ENCODE results near the gene FHL2.

Gene FHL2

GRCh38 chr2:105387225-105387624 is 11.6 kb downstream of the FHL2 start:
- no peak for DNase-seq (ENCODE audit: extremely low read depth, low read depth)
- H3K4me3 ChIP-seq (replicated peaks; ENCODE audit: low read depth, low read length) = no peak overlapping the region
- TF ChIP-seq CTCF (IDR thresholded peaks at IDR 0.05; ENCODE audit: low read depth, low read length, missing control alignments) = no peak

DNA sequence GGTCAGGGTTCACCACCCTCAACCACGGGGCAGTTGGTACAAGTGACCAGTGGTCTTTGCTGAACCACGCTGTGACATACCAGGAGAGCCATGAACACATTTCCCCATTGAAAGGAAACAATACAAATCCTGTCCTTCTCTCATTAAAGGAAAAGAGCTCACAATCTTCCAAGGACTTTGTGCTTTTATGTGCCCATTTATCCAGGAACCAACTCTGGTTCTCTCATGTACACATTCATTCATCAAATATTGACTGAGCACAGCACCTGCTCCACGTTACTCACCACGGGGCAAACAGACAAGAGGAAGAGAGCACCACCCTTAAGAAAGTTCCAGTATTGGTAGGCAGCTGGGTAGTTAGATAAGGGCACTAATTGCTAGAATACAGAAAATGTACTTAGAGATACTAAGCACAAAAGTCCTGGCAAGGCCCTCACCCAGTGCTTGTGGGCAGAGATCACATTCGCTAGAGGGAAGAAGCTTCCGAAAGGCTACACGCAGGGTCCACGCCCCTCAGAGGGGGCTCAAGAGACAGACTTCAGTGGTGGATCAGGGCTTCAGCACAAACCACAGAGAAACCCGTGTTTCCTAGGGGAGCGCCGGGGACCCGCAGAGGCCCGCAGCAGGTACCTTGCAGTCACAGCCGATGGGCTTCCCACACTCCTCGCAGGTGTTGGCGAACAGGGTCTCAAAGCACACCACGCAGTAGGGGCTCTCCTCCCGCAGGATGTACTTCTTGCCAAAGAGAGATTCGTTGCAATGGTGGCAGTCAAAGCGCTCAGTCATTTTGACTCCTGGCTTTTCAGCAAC is 12.9 kb downstream of the FHL2 start:
- no peak overlapping the region for H3K4me3 ChIP-seq (replicated peaks; ENCODE audit: low read depth, low read length)
- no peak for TF ChIP-seq CTCF (IDR thresholded peaks at IDR 0.05; ENCODE audit: low read depth, low read length, missing control alignments)
- no peak for DNase-seq (ENCODE audit: extremely low read depth, low read depth)

- no peak overlapping the region for H3K4me3 ChIP-seq (replicated peaks; ENCODE audit: low read depth, low read length)
- no peak for TF ChIP-seq CTCF (IDR thresholded peaks at IDR 0.05; ENCODE audit: low read depth, low read length, missing control alignments)
- DNase-seq (ENCODE audit: extremely low read depth, low read depth) = no peak
These were observed 14.0 kb downstream of the FHL2 start for GRCh38 chr2:105384861-105385260.

- H3K4me3 ChIP-seq (replicated peaks; ENCODE audit: low read depth, low read length) = no peak overlapping the region
- TF ChIP-seq CTCF (IDR thresholded peaks at IDR 0.05; ENCODE audit: low read depth, low read length, missing control alignments) = no peak
- DNase-seq (ENCODE audit: extremely low read depth, low read depth) = no peak
These were observed 14.6 kb downstream of the FHL2 start for GRCh38 chr2:105384216-105384615.

- DNase-seq (ENCODE audit: extremely low read depth, low read depth) = no peak
- H3K4me3 ChIP-seq (replicated peaks; ENCODE audit: low read depth, low read length) = no peak overlapping the region
- no peak for TF ChIP-seq CTCF (IDR thresholded peaks at IDR 0.05; ENCODE audit: low read depth, low read length, missing control alignments)
These were observed 15.3 kb downstream of the FHL2 start for GRCh38 chr2:105383432-105384166.

GRCh38 chr2:105382177-105382576 is 16.7 kb downstream of the FHL2 start:
- DNase-seq (ENCODE audit: extremely low read depth, low read depth) = no peak
- no peak for TF ChIP-seq CTCF (IDR thresholded peaks at IDR 0.05; ENCODE audit: low read depth, low read length, missing control alignments)
- H3K4me3 ChIP-seq (replicated peaks; ENCODE audit: low read depth, low read length) = no peak overlapping the region
